ENCODE measurements around the gene MLLT6.
A peak's percentile ranks its signal among the peaks of the same experiment; 100 is the strongest.

The MLLT6 gene

DNA sequence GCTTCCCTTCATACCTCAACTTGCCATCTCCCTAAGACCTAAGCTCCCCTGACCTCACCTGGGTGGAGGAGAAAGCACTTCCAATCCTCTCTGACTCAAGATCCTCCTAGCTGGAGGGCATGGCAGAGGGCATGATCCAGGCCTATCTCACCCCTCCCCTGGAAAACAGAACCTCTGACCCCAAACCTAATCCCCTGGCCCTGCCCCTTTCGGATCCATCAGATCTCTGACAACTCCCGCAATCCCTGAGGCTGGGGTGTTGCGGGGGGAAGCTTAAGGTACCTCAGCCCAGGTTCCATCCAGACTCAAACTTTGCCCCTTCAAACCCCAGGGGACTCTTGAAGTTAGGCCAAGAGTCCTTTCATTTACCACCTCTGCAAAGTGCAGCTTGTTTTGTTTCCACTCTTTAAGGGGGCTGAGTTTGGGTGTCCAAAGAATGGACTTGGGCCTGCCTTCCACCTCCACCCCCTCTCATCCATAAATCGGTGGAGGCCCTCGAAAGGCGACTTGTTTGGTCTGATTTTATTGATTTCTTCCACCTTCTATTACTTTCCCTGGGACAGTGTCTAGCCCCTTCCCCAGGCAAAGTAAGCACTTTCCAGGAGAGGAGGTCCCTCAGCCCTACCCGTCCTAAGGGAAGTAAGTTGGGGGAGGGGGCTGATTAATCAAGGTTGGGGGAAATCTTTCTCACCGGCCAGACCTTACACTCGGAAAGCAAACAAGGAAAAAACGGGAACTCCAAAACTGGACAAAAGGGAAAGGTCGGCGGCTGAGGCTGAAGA is 32.9 kb upstream of the MLLT6 start:
- Histone ChIP-seq H2AFZ (ENCODE audit: low read depth, low read length) (no peak overlapping the region), H3K36me3 (replicated peaks; ENCODE audit: low read depth, low read length) (peaks cover 3% of the 10 kb centered on the region), H3K27me3 (ENCODE audit: low read depth, low read length) (peaks cover 23% of the 10 kb centered on the region), H3K4me3 (ENCODE audit: low read length) (no peak overlapping the region), H3K27ac (ENCODE audit: low read length) (no peak overlapping the region), H3K9ac (ENCODE audit: low read length) (no peak overlapping the region), H3K4me2 (ENCODE audit: low read length) (peak overlapping the region; percentile 20; the same call in 1 of the 2 replicates), H3K9me3 (ENCODE audit: insufficient read depth, low read length) (no peaks in the 10 kb centered on the region), H3K79me2 (ENCODE audit: low read length) (peaks cover 12% of the 10 kb centered on the region), H3K4me1 (ENCODE audit: low read length) (peaks cover 27% of the 10 kb centered on the region), H4K20me1 (ENCODE audit: insufficient read depth, low read length) (peaks cover 14% of the 10 kb centered on the region; the same call in 1 of the 2 replicates)
- TF ChIP-seq EZH2phosphoT487 (IDR thresholded peaks at IDR 0.05; ENCODE audit: low read depth) (no peak), CTCF (IDR thresholded peaks at IDR 0.05; ENCODE audit: low read depth, low read length) (no peak)

DNA sequence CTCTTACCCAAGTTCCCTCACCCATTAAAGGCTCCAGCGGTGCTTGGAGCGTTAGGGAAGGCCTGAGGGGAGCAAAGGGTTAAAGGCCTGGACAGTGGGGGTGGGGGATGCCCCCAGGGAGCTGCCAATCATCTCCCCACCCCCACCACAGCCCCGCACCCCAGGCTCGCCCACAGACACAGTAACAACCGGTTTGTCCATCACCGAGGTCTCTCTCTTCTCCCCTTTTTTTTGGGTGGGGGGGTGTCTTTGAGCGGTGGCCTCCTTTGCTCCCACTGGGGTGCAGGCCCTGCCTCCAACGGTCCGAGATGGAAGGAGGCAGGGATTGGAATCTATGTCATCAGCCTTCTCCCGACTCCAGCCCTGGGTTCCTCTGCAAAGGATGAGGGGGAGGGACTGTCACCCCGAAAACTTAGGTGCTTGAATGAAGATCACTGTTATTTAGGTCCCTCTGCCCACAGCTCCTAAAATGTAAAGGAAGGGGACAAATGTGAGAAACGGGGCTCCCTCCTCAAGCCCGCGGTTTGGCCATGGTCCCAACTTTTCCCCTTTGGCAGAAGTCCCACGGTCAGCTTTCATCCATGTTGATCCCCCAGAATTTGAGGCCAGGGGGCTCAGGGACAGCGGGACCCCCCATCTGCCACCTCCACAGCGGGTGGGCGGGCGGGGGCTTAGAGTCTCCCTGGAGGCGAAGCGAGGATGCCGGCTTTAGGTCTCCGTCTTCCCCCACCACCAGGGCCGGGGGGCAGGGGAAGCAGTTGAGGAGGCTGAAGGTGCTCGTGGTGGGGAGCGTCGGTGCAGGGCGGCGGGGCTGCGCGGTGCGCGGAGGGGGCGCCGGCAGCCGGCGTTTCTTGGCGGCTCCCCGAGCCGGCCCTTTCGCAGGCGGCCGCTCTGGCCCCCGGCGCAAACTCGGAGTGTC is 32.0 kb upstream of the MLLT6 start:
- H3K27ac ChIP-seq (ENCODE audit: low read length) = no peak overlapping the region
- H2AFZ ChIP-seq (ENCODE audit: low read depth, low read length) = no peak overlapping the region
- peaks cover 21% of the 10 kb centered on the region for H3K27me3 ChIP-seq (ENCODE audit: low read depth, low read length)
- no peak overlapping the region for H3K9ac ChIP-seq (ENCODE audit: low read length)
- TF ChIP-seq EZH2phosphoT487 (IDR thresholded peaks at IDR 0.05; ENCODE audit: low read depth) (no peak), CTCF (IDR thresholded peaks at IDR 0.05; ENCODE audit: low read depth, low read length) (no peak)
- H3K4me3 ChIP-seq (ENCODE audit: low read length) = peak overlapping the region; percentile 94
- H3K4me1 ChIP-seq (ENCODE audit: low read length) = peaks cover 34% of the 10 kb centered on the region
- peaks cover 14% of the 10 kb centered on the region; the same call in 1 of the 2 replicates for H4K20me1 ChIP-seq (ENCODE audit: insufficient read depth, low read length)
- peaks cover 12% of the 10 kb centered on the region for H3K79me2 ChIP-seq (ENCODE audit: low read length)
- H3K9me3 ChIP-seq (ENCODE audit: insufficient read depth, low read length) = no peaks in the 10 kb centered on the region
- peak overlapping the region; percentile 90 for H3K4me2 ChIP-seq (ENCODE audit: low read length)
- H3K36me3 ChIP-seq (replicated peaks; ENCODE audit: low read depth, low read length) = peaks cover 3% of the 10 kb centered on the region

- Histone ChIP-seq H3K9ac (ENCODE audit: low read length) (peak overlapping the region; percentile 89; the same call in 1 of the 2 replicates), H3K27ac (ENCODE audit: low read length) (no peak overlapping the region), H4K20me1 (ENCODE audit: insufficient read depth, low read length) (peaks cover 14% of the 10 kb centered on the region; the same call in 1 of the 2 replicates)
Measured at GRCh38 chr17:38673707-38674013, 31.4 kb upstream of the MLLT6 start.

More at GRCh38 chr17:38673707-38674013, 31.4 kb upstream of the MLLT6 start:
- TF ChIP-seq CTCF (IDR thresholded peaks at IDR 0.05; ENCODE audit: low read depth, low read length) = no peak
- no peak for TF ChIP-seq EZH2phosphoT487 (IDR thresholded peaks at IDR 0.05; ENCODE audit: low read depth)
- peak overlapping the region; percentile 94 for H3K4me3 ChIP-seq (ENCODE audit: low read length)
- H3K79me2 ChIP-seq (ENCODE audit: low read length) = peaks cover 12% of the 10 kb centered on the region
- H3K36me3 ChIP-seq (replicated peaks; ENCODE audit: low read depth, low read length) = peaks cover 3% of the 10 kb centered on the region
- H3K4me1 ChIP-seq (ENCODE audit: low read length) = peaks cover 39% of the 10 kb centered on the region
- H3K9me3 ChIP-seq (ENCODE audit: insufficient read depth, low read length) = no peaks in the 10 kb centered on the region
- H2AFZ ChIP-seq (ENCODE audit: low read depth, low read length) = no peak overlapping the region
- H3K4me2 ChIP-seq (ENCODE audit: low read length) = peak overlapping the region; percentile 90
- H3K27me3 ChIP-seq (ENCODE audit: low read depth, low read length) = peaks cover 16% of the 10 kb centered on the region

All from OCI-LY3 (cell line).